NCI-H1105 treated with DMSO at 0.1 percent for 48 hours (cell line): ENCODE results near the gene FLAD1.

Experiments
- DNase-seq: peaks from one replicate; lab custom pipeline; 2025; lab: John Stamatoyannopoulos, UW

The FLAD1 gene

GRCh38 chr1:154982897-154983648, at the start of gene FLAD1:
Gene FLAD1 (plus strand): TSS chr1:154983344. CDS start chr1:154983695, 351 bp downstream.
- DNase-seq: peak; percentile 100

- DNase-seq: no peak
Observed at GRCh38 chr1:154934358-154934948, 48.7 kb upstream of the FLAD1 start.

- no peak for DNase-seq
Observed at GRCh38 chr1:154935749-154936554, 47.2 kb upstream of the FLAD1 start.

GRCh38 chr1:154936555-154937084, 46.5 kb upstream of the FLAD1 start, which contains the start of gene PMVK:
Gene PMVK (minus strand): TSS chr1:154936719. CDS start chr1:154936685, 34 bp downstream.
- peak; percentile 91 for DNase-seq

GRCh38 chr1:154937085-154937987, 45.8 kb upstream of the FLAD1 start:
- peak; percentile 91 for DNase-seq

GRCh38 chr1:154937988-154938386, 45.2 kb upstream of the FLAD1 start:
- no peak for DNase-seq

- DNase-seq: no peak
Observed at GRCh38 chr1:154938604-154939399, 44.3 kb upstream of the FLAD1 start.

- no peak for DNase-seq
Observed at GRCh38 chr1:154940213-154940560, 43.0 kb upstream of the FLAD1 start.

- no peak for DNase-seq
Observed at GRCh38 chr1:154940651-154941194, 42.4 kb upstream of the FLAD1 start.

GRCh38 chr1:154941333-154942013, 41.7 kb upstream of the FLAD1 start:
- no peak for DNase-seq

- peak; percentile 37 for DNase-seq
Observed at GRCh38 chr1:154943649-154944400, 39.3 kb upstream of the FLAD1 start.

GRCh38 chr1:154944401-154945159, 38.6 kb upstream of the FLAD1 start:
- no peak for DNase-seq

- DNase-seq: no peak
Observed at GRCh38 chr1:154945160-154945961, 37.8 kb upstream of the FLAD1 start.

GRCh38 chr1:154945962-154946850, 36.9 kb upstream of the FLAD1 start:
- DNase-seq: no peak

GRCh38 chr1:154948079-154948478, 35.1 kb upstream of the FLAD1 start:
- DNase-seq: no peak

- DNase-seq: no peak
Observed at GRCh38 chr1:154951901-154952657, 31.1 kb upstream of the FLAD1 start.
